Panc1 (cell line): ENCODE measurements around the gene SORT1.

ENCODE experiments used
- CTCF ChIP-seq: fragments of 450-650 bp; IDR thresholded peaks from 2 replicates; pipeline ENCODE4 v1.5.1; 2017; ENCODE audit warnings: mild to moderate bottlenecking
- SIN3A ChIP-seq: IDR thresholded peaks from 2 replicates; pipeline ENCODE4 v1.6.1; 2012; ENCODE audit warnings: low read depth, mild to moderate bottlenecking, low read length, moderate library complexity, borderline replicate concordance; ENCODE audit not compliant: insufficient read depth
- TCF7L2 ChIP-seq: IDR thresholded peaks from 2 replicates; pipeline ENCODE4 v1.6.1; 2011; ENCODE audit warnings: mild to moderate bottlenecking, low read depth, low read length, inconsistent platforms

GRCh38 chr1:109268431-109269211 lies 129.1 kb downstream of the SORT1 start:
- TF ChIP-seq CTCF (no peak), SIN3A (no peak), TCF7L2 (no peak)
